GM23338 (cell line): ENCODE results near the gene UPF3B. TPM values are rescaled to one million over a fixed set of nuclear protein-coding genes. Genes with fewer than 3 reads are reported as not detected.

Source experiments
- ATAC-seq: fragments of 200-7000 bp; cut with Tn5 transposase; 3 replicates; pipeline ENCODE4 v1.9.1; 2020
- DNase-seq: peaks from one replicate; pipeline ENCODE4 v3.0.0-alpha.2; 2015; ENCODE audit warnings: low spot score
- H2AFZ ChIP-seq: fragments of 200-600 bp; sonication (generic); 2 replicates; pipeline ENCODE4 v1.8.0; 2016; ENCODE audit warnings: antibody characterized with exemption, mild to moderate bottlenecking, moderate library complexity
- H3F3A ChIP-seq: fragments of 200-600 bp; sonication (generic); replicated peaks from 2 replicates; pipeline ENCODE4 v1.8.0; 2017; ENCODE audit warnings: antibody characterized with exemption, mixed run types, low read depth
- H3K27ac ChIP-seq: fragments of 200-600 bp; sonication (generic); 2 replicates; pipeline ENCODE4 v1.6.1; 2016; ENCODE audit warnings: low read depth
- H3K27me3 ChIP-seq: fragments of 200-600 bp; sonication (generic); 2 replicates; pipeline ENCODE4 v1.8.0; 2016; ENCODE audit warnings: mild to moderate bottlenecking, mixed run types, moderate library complexity; ENCODE audit not compliant: insufficient read depth
- H3K36me3 ChIP-seq: fragments of 200-600 bp; sonication (generic); 2 replicates; pipeline ENCODE4 v1.8.0; 2016; ENCODE audit warnings: mild to moderate bottlenecking; ENCODE audit not compliant: insufficient read depth
- H3K4me1 ChIP-seq: fragments of 200-600 bp; sonication (generic); 2 replicates; pipeline ENCODE4 v1.8.0; 2016; ENCODE audit warnings: mild to moderate bottlenecking, moderate library complexity; ENCODE audit not compliant: insufficient read depth
- H3K4me2 ChIP-seq: fragments of 200-600 bp; sonication (generic); 2 replicates; pipeline ENCODE4 v1.7.1; 2017; ENCODE audit warnings: mixed run types
- H3K4me3 ChIP-seq: fragments of 200-600 bp; sonication (generic); 2 replicates; pipeline ENCODE4 v1.6.1; 2016; ENCODE audit warnings: mixed run types
- H3K79me2 ChIP-seq: fragments of 200-600 bp; sonication (generic); replicated peaks from 2 replicates; pipeline ENCODE4 v1.8.0; 2017; ENCODE audit warnings: mild to moderate bottlenecking; ENCODE audit not compliant: insufficient read depth
- H3K9me2 ChIP-seq: fragments of 200-600 bp; sonication (generic); 2 replicates; pipeline ENCODE4 v1.8.0; 2017; ENCODE audit not compliant: insufficient read depth
- H4K20me1 ChIP-seq: fragments of 200-600 bp; sonication (generic); replicated peaks from 2 replicates; pipeline ENCODE4 v1.8.0; 2017; ENCODE audit warnings: mild to moderate bottlenecking; ENCODE audit not compliant: insufficient read depth
- H3K27ac Mint-ChIP-seq: 2 replicates; pipeline ENCODE4 v1.8.0; 2020; ENCODE audit warnings: inconsistent platforms, mild to moderate bottlenecking, moderate library complexity, mixed read lengths
- H3K27me3 Mint-ChIP-seq: 3 replicates; pipeline ENCODE4 v1.8.0; 2022; ENCODE audit warnings: low read depth, mild to moderate bottlenecking, moderate library complexity, mixed read lengths, inconsistent platforms; ENCODE audit not compliant: insufficient read depth, poor library complexity
- H3K36me3 Mint-ChIP-seq: 3 replicates; pipeline ENCODE4 v1.8.0; 2021; ENCODE audit warnings: low read depth, mild to moderate bottlenecking, inconsistent platforms, moderate library complexity, mixed read lengths
- H3K4me1 Mint-ChIP-seq: 3 replicates; pipeline ENCODE4 v1.8.0; 2020; ENCODE audit warnings: mild to moderate bottlenecking, inconsistent platforms, mixed read lengths
- H3K4me3 Mint-ChIP-seq: 3 replicates; pipeline ENCODE4 v1.8.0; 2021; ENCODE audit warnings: moderate library complexity, mild to moderate bottlenecking, inconsistent platforms, mixed read lengths
- H3K9me3 Mint-ChIP-seq: 3 replicates; pipeline ENCODE4 v1.8.0; 2020; ENCODE audit warnings: moderate library complexity, mild to moderate bottlenecking, inconsistent platforms, mixed read lengths
- CREB1 ChIP-seq: fragments of 250-450 bp; sonication (Bioruptor Pico); IDR thresholded peaks from 2 replicates; pipeline ENCODE4 v1.5.0; 2020; ENCODE audit warnings: low read depth, mild to moderate bottlenecking, moderate library complexity
- EZH2 ChIP-seq: fragments of 200-600 bp; sonication (generic); IDR thresholded peaks from one replicate; pipeline ENCODE4 v1.8.0; 2017; ENCODE audit warnings: antibody characterized with exemption, mild to moderate bottlenecking, low read depth; ENCODE audit not compliant: unreplicated experiment
- EZH2phosphoT487 ChIP-seq: fragments of 200-600 bp; sonication (generic); IDR thresholded peaks from one replicate; pipeline ENCODE4 v1.8.1; 2018; ENCODE audit warnings: antibody characterized with exemption; ENCODE audit not compliant: unreplicated experiment
- JUNB ChIP-seq: IDR thresholded peaks from one replicate; pipeline ENCODE4 v1.6.1; 2016; ENCODE audit warnings: antibody characterized with exemption; ENCODE audit not compliant: unreplicated experiment
- NANOG ChIP-seq: IDR thresholded peaks from 2 replicates; pipeline ENCODE4 v1.6.1; 2016; ENCODE audit warnings: antibody characterized with exemption, borderline replicate concordance
- POLR2AphosphoS5 ChIP-seq: IDR thresholded peaks from 2 replicates; pipeline ENCODE4 v1.6.1; 2016; ENCODE audit warnings: antibody characterized with exemption, low read depth
- REST ChIP-seq: IDR thresholded peaks from one replicate; pipeline ENCODE4 v1.6.1; 2018; ENCODE audit warnings: antibody characterized with exemption; ENCODE audit not compliant: unreplicated experiment
- STAT1 ChIP-seq: IDR thresholded peaks from one replicate; pipeline ENCODE4 v1.6.1; 2016; ENCODE audit warnings: antibody characterized with exemption; ENCODE audit not compliant: unreplicated experiment
- ZNF114 ChIP-seq: fragments of 250-450 bp; sonication (Bioruptor Pico); IDR thresholded peaks from 2 replicates; pipeline ENCODE4 v1.5.0; 2020; ENCODE audit warnings: mild to moderate bottlenecking, moderate library complexity
- ZNF331 ChIP-seq: fragments of 250-450 bp; sonication (Bioruptor Pico); IDR thresholded peaks from 2 replicates; pipeline ENCODE4 v1.5.0; 2020; ENCODE audit warnings: low read depth, mild to moderate bottlenecking, moderate library complexity
- ZNF462 ChIP-seq: fragments of 250-450 bp; sonication (Bioruptor Pico); IDR thresholded peaks from 2 replicates; pipeline ENCODE4 v1.5.0; 2020; ENCODE audit warnings: mild to moderate bottlenecking, moderate library complexity
- polyA plus RNA-seq: library from polyadenylated mRNA; unstranded; fragments of >200 nt; fragmentation: Nextera tagmentation; extraction: Ambion mirVana; gene quantifications from 2 replicates; pipeline ENCODE4 v1.2.1, GENCODE V29; 2016
- total RNA-seq: library from RNA; depleted of rRNA; stranded (reverse); fragments of >200 nt; shearing (Covaris generic); gene quantifications from 2 replicates; pipeline ENCODE4 v1.2.3, GENCODE V29; 2014
- TF ChIP-seq, protein P1 (sequence below), 2 experiments: fragments of 200-600 bp in 1 of 2; sonication (generic) in 1 of 2; conservative IDR thresholded peaks; 2 replicates each; pipeline versions ENCODE4 v1.5.1 to v1.6.1; 2016 to 2017; ENCODE audit warnings: antibody characterized with exemption in 2 of 2, low read depth in 2 of 2, mild to moderate bottlenecking in 2 of 2, moderate library complexity in 1 of 2

UPF3B gene
- total and polyA plus RNA-seq, 2 experiments from 2014 or later = 9.4 to 62.0 TPM

- TF ChIP-seq ZNF114 (no peak), ZNF331 (CRISPR knock-in tag) (no peak), STAT1 (no peak), CREB1 (CRISPR knock-in tag) (no peak), JUNB (no peak), NANOG (no peak)
Measured at GRCh38 chrX:119880076-119880475, 27.3 kb upstream of the UPF3B start (continued).

DNA sequence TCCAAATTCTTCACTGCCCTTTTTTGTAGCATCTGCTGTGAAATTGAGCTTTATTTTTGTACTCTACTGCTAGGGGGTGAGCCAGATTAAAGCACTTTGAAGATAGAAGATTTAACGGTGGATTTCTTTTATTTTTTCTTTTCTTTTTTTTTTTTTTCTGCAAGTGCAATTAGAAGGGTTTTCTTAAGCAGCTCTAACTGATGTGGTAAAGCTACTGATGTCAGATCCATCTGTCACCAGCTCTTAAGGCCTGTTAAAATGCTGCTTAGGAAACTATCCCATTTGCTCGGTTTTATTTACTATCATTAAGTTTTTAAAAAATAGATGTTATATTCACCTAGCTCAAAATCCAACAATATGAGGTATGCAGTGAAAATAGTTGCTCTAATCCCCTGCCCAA, 26.0 kb upstream of the UPF3B start:
- Histone ChIP-seq H3K9me2 (no peaks in the 10 kb centered on the region), H3K27ac (no peak overlapping the region), H3K4me1 (no peaks in the 10 kb centered on the region), H3F3A (no peaks in the 10 kb centered on the region), H3K36me3 (no peaks in the 10 kb centered on the region), H3K4me3 (no peak overlapping the region), H2AFZ (no peak overlapping the region), H3K79me2 (peaks cover 2% of the 10 kb centered on the region; the same call in 1 of the 2 replicates), H3K4me2 (no peak overlapping the region), H3K27me3 (no peaks in the 10 kb centered on the region), H4K20me1 (no peaks in the 10 kb centered on the region)
- ATAC-seq = no peak
- no peaks in the 10 kb centered on the region for H3K9me3 Mint-ChIP-seq
- no peak overlapping the region for H3K4me3 Mint-ChIP-seq
- H3K27me3 Mint-ChIP-seq = peaks cover 2% of the 10 kb centered on the region
- peaks cover 11% of the 10 kb centered on the region; the same call in 2 of the 3 replicates for H3K36me3 Mint-ChIP-seq
- TF ChIP-seq, protein P1, sequence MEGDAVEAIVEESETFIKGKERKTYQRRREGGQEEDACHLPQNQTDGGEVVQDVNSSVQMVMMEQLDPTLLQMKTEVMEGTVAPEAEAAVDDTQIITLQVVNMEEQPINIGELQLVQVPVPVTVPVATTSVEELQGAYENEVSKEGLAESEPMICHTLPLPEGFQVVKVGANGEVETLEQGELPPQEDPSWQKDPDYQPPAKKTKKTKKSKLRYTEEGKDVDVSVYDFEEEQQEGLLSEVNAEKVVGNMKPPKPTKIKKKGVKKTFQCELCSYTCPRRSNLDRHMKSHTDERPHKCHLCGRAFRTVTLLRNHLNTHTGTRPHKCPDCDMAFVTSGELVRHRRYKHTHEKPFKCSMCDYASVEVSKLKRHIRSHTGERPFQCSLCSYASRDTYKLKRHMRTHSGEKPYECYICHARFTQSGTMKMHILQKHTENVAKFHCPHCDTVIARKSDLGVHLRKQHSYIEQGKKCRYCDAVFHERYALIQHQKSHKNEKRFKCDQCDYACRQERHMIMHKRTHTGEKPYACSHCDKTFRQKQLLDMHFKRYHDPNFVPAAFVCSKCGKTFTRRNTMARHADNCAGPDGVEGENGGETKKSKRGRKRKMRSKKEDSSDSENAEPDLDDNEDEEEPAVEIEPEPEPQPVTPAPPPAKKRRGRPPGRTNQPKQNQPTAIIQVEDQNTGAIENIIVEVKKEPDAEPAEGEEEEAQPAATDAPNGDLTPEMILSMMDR (conservative IDR thresholded peaks at IDR 0.05; ENCODE audit: low read depth in 2 of 2) = no peak
- no peak for TF ChIP-seq CREB1 (CRISPR knock-in tag)
- TF ChIP-seq STAT1 = no peak
- TF ChIP-seq EZH2phosphoT487 = no peak
- TF ChIP-seq POLR2AphosphoS5 = no peak
- no peak for TF ChIP-seq ZNF462
- no peak for TF ChIP-seq REST
- no peak for TF ChIP-seq EZH2
- DNase-seq = no peak
- H3K4me1 Mint-ChIP-seq = peaks cover 4% of the 10 kb centered on the region; the same call in 2 of the 3 replicates
- no peak overlapping the region for H3K27ac Mint-ChIP-seq
